Ishikawa (cell line): ENCODE data around the gene OR51B2.

Source experiments
- EGR1 ChIP-seq: IDR thresholded peaks from 2 replicates; pipeline ENCODE4 v1.6.1; 2012
- FOXM1 ChIP-seq: IDR thresholded peaks from 2 replicates; pipeline ENCODE4 v1.6.1; 2012; ENCODE audit warnings: low read depth, borderline replicate concordance
- REST ChIP-seq: IDR thresholded peaks from 2 replicates; pipeline ENCODE4 v1.6.1; 2012; ENCODE audit warnings: low read depth, mild to moderate bottlenecking
- USF1 ChIP-seq: IDR thresholded peaks from 2 replicates; pipeline ENCODE4 v1.6.1; 2012
- YY1 ChIP-seq: IDR thresholded peaks from 2 replicates; pipeline ENCODE4 v1.6.1; 2012; ENCODE audit warnings: low read depth

GRCh38 chr11:5351208-5351607 lies 27.1 kb upstream of the OR51B2 start, which contains the start of gene OR51B6:
- TF ChIP-seq REST (no peak), YY1 (no peak), USF1 (no peak), FOXM1 (no peak), EGR1 (no peak)
